ENCODE data around the gene P3H4.
"Not testable (repeated sequence)": the region's sequence is repeated elsewhere in the genome, so short reads cannot be mapped to it uniquely, and the experiment has no call there.

P3H4 gene

GRCh38 chr17:41792845-41793783 is 18.6 kb downstream of the P3H4 start:
- DNase-seq (ENCODE audit: low read depth in 2 of 2): no peak

DNA sequence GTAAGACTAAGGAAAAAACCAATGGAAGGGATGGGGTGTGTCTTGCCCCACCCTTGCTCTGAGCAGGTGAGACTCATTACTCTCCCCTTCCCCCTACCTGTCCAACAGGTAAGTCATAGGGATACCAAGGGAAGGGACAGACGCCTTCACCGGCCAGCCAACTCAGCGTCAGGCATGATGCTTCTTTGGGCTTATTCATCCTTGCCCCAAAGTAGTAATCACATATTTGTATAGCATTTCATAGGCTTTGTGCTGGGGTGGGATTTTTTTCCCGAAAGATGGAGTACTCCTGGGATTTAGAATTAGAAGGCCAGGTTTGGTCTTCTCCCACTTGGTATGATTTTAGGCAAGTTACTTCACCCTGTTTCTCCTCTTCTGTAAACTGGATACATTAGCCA is 24.7 kb downstream of the P3H4 start:
- DNase-seq (ENCODE audit: low read depth in 2 of 2): no peak

- DNase-seq (ENCODE audit: low read depth in 2 of 2): peak; percentile 71 to 75
Measured at GRCh38 chr17:41786227-41787020, 25.3 kb downstream of the P3H4 start, which contains the start of gene JUP. JUP (minus strand) TSS chr17:41786711; CDS start chr17:41771854, 14,857 bp downstream.

DNA sequence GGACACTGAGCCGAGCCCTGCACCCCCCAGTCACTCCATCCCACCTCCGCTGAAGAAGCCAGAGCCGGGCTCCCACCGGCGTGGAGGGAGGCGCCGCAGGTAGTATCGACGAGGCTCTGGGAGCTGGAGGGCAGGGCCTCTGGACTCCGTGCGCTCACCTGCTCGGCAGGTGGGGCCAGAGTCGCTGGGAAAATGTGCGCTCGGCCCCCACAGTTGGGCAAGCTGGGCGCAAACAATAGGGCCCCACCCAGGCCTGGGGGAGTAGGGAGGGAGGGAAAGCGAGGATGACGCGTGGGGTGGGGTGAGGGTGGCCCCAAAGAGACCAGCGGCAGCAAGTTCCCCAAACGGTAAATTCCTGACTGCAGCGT is 25.9 kb downstream of the P3H4 start:
- no peak for DNase-seq (ENCODE audit: low read depth in 2 of 2)

- no peak for DNase-seq (ENCODE audit: low read depth in 2 of 2)
Measured at GRCh38 chr17:41785091-41785858, 26.5 kb downstream of the P3H4 start.

- no peak for DNase-seq (ENCODE audit: low read depth in 2 of 2)
Measured at GRCh38 chr17:41784207-41784744, 27.5 kb downstream of the P3H4 start.

GRCh38 chr17:41782142-41782541 is 29.6 kb downstream of the P3H4 start:
- DNase-seq (ENCODE audit: low read depth in 2 of 2): no peak

GRCh38 chr17:41781404-41782110 is 30.2 kb downstream of the P3H4 start:
- no peak for DNase-seq (ENCODE audit: low read depth in 2 of 2)

DNA sequence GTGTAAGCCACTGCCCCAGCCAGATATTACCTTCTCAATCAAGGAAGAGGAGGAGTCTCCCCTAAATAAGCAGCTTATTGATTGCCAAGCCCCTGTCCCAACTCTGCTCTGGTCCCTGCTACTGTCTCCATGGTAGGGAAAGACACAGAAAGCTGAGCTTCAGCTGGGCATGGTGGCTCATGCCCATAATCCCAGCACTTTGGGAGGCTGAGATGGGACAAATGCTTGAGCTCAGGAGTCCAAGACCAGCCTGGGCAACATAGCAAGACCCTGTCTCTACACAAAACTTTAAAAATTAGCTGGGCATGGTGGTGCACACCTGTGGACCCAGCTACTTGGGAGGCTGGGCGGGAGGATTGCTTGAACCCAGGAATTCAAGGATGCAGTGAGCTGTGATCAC is 31.8 kb downstream of the P3H4 start:
- no peak for DNase-seq (ENCODE audit: low read depth in 2 of 2)

GRCh38 chr17:41777574-41778188 is 34.1 kb downstream of the P3H4 start:
- no peak for DNase-seq (ENCODE audit: low read depth in 2 of 2)

DNA sequence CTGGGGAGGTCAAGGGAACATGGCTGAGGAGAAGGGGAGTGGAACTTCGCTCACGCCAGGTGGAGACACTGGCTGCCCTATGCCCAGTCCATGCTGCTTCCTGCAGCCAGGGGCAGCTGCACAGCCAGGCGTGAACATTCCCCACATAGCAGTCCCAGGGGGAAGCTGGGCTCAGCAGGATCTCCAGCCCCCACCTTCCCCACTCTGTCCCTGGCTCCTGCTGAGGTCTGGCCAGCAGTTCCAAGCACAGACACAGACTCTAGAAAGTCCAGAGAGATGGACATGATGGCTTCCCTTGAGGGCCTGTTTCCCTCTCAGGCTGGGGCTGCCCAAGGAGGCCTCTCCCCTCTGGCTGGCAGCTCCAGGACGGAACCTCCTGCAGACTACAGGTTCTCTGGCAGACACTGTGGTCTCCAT is 34.6 kb downstream of the P3H4 start:
- DNase-seq (ENCODE audit: low read depth in 2 of 2): no peak

GRCh38 chr17:41776262-41776900 is 35.4 kb downstream of the P3H4 start:
- DNase-seq (ENCODE audit: low read depth in 2 of 2): not testable (repeated sequence)

GRCh38 chr17:41775394-41776226 is 36.1 kb downstream of the P3H4 start:
- no peak for DNase-seq (ENCODE audit: low read depth in 2 of 2)

DNA sequence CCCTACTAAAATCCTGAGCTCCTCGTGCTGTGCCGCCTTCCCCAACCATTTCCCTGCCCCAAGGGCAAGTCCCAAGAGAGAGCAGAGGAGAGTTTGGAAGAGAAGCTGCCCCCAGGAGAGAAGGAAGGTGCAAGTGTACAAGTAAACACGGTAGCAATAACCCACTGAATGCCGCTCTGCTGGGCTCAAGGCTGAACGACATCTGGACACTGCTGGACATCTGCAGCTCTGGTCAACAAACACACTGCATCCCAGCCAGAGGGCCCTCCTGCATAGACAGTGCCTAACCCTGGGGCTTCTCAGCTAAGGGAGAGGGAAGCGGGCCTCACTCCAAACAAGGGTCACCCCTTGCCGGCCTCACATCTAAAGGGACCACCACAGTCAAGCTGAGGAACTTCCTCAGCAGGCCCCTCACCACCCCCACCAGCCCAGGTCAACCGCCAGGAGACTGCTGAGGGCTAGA is 38.0 kb downstream of the P3H4 start:
- DNase-seq (ENCODE audit: low read depth in 2 of 2): no peak

- no peak for DNase-seq (ENCODE audit: low read depth in 2 of 2)
Measured at GRCh38 chr17:41773190-41773588, 38.6 kb downstream of the P3H4 start.

- no peak for DNase-seq (ENCODE audit: low read depth in 2 of 2)
Measured at GRCh38 chr17:41772586-41773189, 39.1 kb downstream of the P3H4 start.

- no peak for DNase-seq (ENCODE audit: low read depth in 2 of 2)
Measured at GRCh38 chr17:41772218-41772585, 39.5 kb downstream of the P3H4 start.

DNA sequence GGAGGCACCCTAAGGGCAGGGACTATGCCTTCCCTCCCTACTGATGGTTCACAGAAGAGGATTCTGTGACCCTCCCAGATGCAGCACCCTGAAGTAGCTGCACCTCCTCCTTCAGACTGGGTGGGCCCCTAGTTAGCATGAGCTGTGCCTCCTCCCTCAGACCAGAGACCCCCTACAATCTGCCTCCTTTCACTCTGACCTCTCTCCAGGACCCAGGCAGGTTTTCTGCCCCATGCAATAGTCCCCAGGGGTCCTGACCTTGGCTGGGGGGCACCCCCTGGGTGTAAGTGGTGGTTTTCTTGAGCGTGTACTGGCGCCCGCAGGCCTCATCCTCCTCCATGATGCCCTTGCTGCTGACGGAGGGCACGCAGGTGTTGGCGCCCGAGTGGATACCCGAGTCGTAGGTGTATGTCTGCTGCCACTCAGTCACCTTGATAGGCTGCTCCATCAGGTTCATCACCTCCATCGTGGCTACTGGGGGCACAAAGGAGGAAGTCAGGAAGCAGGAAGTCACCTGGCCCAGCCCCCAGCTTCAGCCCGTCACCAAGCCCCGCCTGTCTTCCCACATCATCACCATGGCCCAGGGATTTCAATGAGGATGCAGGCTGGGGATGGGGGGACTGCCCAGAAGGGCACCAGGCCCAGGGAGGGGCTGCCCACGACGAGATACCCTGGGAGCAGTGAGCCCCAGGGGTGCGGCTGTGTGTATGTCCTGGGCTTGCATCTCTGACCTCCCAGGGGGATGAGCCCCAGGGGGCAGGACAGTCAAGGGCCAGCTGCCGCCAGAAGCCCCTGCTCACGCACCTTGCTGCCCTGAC is 40.2 kb downstream of the P3H4 start:
- DNase-seq (ENCODE audit: low read depth in 2 of 2): no peak
